GM21360 (cell line): ENCODE results near the gene GUCY2D.

Experiments
- ATAC-seq: cut with Tn5 transposase; IDR thresholded peaks from one replicate; pipeline ENCODE4 v1.9.1; 2021; ENCODE audit warnings: mild to moderate bottlenecking, moderate library complexity; ENCODE audit not compliant: unreplicated experiment

Gene GUCY2D

DNA sequence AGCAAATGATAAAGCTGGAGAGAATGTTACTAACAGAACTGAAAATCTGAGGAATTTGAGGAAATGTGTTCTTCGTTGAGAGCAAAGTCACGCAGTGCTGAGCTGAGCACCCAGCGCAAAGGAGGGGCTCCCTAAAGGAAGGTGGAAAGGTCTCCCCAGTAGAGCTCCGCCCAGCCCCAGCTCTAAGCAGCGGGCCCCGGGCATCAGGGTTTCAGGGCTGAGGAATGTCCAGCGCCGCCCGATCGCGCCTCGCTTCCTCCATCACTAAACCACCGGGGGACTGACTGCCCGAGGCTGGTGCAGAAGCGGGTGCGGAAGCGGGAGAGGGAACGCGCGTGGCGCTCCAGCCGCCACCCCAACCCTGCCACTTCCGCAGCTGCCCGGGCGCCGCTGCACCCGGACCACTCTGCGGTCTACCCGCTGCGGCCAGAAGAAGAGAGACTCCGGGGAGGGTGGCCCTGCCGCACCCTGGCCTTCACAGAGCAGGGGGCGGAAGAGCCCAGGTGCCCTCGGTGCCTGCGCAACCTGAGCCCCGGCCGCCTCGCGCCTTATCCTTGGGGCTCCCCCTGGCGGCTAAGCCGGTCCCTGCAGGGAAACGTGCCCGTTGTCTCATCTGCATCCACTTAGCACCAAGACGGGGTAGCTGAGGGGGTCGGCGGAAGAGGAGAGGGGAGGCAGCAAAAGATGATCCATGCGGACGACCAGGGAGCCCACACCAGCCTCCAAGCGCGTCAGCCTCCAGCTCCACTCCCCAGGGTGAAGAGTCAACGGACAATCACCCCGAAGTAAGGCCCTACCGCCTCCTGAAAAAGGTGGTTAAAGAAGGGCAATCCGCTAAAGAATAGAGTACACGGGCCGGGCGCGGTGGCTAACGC lies 12.4 kb upstream of the GUCY2D start:
- ATAC-seq = no peak

- no peak for ATAC-seq
Measured at GRCh38 chr17:7992516-7992915, 9.9 kb upstream of the GUCY2D start.

- no peak for ATAC-seq
Measured at GRCh38 chr17:7992924-7993323, 9.5 kb upstream of the GUCY2D start.

DNA sequence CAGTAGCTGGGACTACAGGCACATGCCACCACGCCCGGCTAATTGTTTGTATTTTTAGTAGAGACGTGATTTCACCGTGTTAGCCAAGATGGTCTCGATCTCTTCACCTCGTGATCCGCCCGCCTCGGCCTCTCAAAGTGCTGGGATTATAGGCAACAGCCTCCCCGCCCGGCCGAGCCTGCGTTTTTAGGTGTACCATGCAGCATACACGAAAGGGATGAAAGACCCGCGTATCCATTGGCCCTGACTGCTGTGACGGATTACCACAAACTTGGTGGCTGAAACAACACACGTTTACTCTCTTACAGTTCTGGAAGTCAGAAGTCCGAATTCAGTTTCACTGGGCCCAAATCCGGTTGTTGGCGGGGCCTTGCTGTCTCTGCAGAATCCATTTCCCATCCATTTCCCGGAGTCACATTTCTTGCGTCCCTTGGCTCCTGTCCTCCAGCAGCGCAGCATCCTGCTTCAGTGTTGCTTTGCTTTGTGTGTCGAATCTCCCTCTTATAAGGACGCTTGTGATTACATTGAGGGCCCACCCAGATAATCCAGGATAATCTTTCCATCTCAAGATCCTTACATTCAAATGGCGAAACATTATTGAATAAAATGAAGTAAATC lies 8.3 kb upstream of the GUCY2D start:
- ATAC-seq = no peak

DNA sequence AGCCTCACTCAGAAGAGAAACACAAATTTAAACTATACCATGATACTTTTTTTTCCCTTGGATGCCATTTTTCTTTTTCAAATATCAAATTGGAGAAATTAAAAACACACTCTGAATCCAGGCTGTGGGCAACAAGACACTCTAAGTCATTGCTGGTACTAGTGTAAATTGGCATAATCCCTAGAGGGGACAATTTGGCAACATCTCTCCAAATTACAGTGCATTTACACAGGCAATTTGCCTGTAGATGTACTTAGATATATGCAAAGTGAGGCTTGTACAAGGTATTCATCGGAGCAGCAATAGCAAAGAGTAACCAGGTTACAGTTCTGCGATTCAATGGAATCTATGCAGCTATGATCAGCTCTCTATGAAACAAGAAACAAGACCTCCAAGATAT lies 6.7 kb upstream of the GUCY2D start:
- ATAC-seq = no peak

GRCh38 chr17:7997186-7997585 lies 5.2 kb upstream of the GUCY2D start:
- ATAC-seq = no peak

DNA sequence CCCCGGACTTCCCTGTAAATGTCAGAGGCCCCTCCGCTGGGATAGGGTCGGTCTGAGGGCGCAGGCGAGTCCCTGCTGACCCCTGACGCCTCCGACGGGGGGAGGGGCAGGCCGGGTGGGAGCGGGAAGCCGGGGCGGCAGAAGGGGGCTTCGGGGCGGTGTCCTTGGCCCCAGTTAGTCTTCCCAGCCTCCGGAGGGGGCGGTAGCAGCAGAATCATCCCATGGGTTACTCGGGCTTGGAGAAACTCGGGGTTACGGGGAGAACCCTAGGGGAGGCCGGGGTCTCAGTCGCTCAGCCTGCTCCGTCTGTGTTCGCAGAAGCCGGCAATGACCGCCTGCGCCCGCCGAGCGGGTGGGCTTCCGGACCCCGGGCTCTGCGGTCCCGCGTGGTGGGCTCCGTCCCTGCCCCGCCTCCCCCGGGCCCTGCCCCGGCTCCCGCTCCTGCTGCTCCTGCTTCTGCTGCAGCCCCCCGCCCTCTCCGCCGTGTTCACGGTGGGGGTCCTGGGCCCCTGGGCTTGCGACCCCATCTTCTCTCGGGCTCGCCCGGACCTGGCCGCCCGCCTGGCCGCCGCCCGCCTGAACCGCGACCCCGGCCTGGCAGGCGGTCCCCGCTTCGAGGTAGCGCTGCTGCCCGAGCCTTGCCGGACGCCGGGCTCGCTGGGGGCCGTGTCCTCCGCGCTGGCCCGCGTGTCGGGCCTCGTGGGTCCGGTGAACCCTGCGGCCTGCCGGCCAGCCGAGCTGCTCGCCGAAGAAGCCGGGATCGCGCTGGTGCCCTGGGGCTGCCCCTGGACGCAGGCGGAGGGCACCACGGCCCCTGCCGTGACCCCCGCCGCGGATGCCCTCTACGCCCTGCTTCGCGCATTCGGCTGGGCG lies 542 bp downstream of the GUCY2D start:
- ATAC-seq = no peak

- no peak for ATAC-seq
Measured at GRCh38 chr17:8003594-8004181, 1.3 kb downstream of the GUCY2D start.

GRCh38 chr17:8004899-8005298 lies 2.5 kb downstream of the GUCY2D start:
- no peak for ATAC-seq

DNA sequence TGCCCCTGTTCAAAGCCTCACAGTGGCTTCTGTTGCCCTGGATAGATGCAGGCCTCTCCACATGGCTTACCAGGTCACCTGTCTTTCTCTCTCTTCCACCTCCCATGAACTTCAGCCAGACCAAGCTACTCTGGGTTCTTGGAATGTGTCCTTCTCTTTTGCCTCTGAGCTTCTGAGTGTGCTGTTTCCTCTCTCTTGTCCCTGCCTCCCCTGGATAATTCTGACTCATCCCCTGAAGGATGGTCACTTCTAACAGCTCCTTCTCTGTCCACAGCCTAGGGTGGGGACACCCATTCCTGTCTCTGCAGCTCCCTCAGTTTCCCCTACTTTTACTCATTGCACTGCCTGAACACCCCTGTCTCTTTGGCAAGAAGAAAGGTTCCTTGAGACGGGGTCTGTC lies 2.9 kb downstream of the GUCY2D start:
- ATAC-seq = no peak

DNA sequence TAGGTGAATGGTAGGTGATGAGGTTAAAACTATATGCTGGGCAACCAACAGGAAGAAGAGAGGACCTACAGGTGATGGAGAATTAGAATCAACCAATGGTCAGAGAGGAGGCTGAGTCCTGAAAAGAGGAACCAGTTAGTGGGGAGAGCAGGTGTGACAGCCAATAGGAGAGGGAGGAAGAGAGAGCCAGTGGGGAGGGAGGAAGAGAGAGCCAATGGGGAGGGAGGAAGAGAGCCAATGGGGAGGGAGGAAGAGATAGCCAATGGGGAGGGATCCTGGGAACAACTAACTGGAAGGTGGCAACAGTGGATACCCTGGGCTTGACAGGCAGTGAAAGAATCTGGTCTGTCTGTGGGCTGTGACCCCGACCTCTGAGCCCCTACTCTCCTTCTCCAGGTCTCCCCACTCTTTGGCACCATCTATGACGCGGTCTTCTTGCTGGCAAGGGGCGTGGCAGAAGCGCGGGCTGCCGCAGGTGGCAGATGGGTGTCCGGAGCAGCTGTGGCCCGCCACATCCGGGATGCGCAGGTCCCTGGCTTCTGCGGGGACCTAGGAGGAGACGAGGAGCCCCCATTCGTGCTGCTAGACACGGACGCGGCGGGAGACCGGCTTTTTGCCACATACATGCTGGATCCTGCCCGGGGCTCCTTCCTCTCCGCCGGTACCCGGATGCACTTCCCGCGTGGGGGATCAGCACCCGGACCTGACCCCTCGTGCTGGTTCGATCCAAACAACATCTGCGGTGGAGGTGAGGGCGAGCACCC lies 3.7 kb downstream of the GUCY2D start:
- no peak for ATAC-seq

GRCh38 chr17:8006836-8007680 lies 4.6 kb downstream of the GUCY2D start:
- ATAC-seq = no peak

DNA sequence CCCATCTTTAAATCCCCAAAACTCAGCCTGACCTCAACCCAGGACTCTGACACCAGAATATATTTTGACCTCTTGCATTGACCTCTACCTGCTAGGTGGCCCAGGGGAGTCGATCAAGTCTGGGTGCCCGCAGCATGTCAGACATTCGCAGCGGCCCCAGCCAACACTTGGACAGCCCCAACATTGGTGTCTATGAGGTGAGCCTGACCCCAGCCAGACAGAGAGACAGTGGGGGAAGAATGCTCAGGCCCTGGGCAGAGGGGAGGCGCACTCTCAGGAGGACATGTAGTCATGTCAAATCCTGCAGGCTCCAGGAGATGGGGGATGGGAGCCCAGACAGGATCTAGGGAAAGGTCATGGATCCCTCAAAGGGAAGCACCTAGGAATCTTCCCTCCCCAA lies 5.4 kb downstream of the GUCY2D start:
- no peak for ATAC-seq

DNA sequence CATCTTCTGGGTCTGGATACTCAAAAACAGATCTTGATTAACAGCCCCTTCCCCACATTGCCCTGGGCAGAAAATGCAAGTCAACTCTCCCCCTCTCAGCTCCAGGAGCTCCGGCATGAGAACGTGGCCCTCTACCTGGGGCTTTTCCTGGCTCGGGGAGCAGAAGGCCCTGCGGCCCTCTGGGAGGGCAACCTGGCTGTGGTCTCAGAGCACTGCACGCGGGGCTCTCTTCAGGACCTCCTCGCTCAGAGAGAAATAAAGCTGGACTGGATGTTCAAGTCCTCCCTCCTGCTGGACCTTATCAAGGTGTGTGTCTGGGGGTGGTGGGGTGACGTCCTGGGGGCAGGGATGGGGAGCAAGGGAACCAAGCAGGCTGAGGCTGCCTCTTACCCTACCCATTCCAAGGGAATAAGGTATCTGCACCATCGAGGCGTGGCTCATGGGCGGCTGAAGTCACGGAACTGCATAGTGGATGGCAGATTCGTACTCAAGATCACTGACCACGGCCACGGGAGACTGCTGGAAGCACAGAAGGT lies 9.7 kb downstream of the GUCY2D start:
- no peak for ATAC-seq

DNA sequence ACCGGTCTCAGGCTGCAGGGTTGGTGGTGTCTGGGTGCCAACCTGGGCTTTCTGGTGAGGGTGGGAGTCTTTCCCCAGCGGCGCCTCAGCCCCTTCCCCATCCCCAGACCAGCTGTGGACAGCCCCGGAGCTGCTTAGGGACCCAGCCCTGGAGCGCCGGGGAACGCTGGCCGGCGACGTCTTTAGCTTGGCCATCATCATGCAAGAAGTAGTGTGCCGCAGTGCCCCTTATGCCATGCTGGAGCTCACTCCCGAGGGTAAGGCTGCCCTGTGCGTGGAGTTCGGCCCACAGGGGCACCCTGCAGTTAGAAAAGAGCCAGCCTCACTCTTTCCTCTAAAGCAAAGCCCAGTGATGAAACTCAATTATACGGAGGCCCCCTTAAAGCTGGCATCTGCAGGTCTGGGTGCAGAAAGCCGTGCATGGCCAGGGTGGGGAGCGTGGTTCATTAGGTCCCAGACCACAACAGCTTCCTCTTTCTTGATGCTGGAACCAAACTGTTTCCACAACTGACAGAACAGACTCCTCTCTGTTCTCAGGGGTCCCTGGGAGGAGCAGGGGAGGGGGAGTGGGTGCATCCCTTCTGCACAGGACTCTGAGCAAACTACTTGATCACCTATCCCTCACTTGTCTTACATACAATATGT lies 10.7 kb downstream of the GUCY2D start:
- no peak for ATAC-seq

DNA sequence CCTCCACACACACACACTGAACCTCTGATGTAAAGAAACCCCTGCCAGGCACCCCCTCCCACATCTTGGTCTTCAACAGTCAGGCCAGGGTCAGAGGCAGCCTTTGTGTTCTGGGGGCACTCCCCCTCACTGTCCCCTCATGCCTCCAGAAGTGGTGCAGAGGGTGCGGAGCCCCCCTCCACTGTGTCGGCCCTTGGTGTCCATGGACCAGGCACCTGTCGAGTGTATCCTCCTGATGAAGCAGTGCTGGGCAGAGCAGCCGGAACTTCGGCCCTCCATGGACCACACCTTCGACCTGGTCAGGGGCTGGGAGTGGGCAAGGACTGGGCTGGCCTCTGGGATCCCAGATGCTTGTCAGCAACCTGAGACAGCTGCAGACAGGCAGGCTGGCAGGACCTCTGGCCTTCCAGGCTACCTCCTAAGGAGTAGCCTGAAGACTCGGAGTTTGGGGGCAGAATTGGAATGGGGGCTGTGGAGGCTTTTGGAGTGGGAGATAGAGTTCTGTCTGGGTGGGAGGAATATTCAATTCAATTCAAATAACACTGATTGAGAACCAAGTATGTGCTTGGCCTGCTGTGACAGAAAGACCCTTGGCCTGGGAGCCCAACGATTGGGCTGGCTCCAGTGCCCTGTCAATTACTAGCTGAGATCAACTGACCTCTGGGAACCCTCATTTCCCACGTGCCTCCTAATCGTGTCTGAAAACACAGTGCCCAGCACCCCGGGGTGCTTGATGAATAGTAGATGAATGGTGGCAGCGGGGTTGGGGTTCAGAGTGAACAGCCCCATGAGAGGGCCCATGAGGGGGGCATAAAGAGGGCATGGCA lies 11.5 kb downstream of the GUCY2D start:
- ATAC-seq = no peak

GRCh38 chr17:8014558-8014850 lies 12.1 kb downstream of the GUCY2D start:
- no peak for ATAC-seq
